GM18907 (cell line): Measurements from ENCODE around the gene CNNM4.

Experiments
- ATAC-seq: cut with Tn5 transposase; IDR thresholded peaks from one replicate; pipeline ENCODE4 v1.9.1; 2021; ENCODE audit warnings: mild to moderate bottlenecking, moderate library complexity; ENCODE audit not compliant: unreplicated experiment

CNNM4 gene

DNA sequence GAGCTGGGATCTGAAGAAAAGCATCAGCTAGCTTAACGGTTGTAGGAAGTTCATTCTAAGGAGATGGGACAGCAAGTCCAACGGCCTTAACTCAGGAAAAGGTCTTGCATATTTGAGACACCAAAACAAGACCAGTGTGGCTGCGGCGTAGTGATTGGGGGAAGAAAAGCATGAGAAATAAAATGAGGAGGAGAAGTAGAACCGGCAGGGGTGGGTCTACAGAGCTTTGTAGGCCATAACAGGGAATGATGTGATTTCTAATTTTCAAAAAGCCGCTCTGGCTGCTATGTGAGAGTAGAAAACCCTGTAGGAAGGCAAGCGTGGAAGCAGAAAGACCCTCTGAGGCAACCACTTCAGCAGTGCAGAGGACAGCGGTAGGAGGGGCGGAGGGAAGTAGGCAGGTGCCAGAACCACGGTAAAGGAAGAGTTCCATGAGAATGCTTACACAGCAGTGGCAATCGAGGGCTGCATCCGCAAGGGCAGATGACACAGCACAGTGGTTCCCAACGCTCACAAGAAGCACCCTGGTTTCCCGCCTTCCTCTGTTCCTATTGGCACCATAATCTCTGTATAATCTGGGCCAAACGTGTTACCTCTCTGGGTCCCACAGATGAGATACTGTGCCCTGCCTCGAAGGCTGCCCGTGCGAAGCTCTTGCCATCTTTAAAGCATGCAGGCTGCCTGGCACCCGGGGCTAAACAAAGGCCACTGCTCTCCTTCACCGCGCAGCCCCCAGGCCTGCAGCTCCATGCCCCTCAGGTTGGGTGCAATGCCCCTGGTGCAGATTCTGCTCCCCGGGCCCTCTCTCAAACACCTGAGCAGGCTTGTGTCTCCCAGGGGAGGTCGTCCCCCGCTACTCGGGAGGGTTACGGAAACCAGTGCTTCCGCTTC is 96.3 kb downstream of the CNNM4 start:
- ATAC-seq: no peak

- ATAC-seq: peak; percentile 89
Observed at GRCh38 chr2:96857667-96858372, 97.1 kb downstream of the CNNM4 start, which contains the start of gene ANKRD39. ANKRD39 (minus strand) TSS chr2:96858016; CDS start chr2:96857987, 29 bp downstream.

GRCh38 chr2:96859099-96859649 is 98.5 kb downstream of the CNNM4 start:
- ATAC-seq: no peak

DNA sequence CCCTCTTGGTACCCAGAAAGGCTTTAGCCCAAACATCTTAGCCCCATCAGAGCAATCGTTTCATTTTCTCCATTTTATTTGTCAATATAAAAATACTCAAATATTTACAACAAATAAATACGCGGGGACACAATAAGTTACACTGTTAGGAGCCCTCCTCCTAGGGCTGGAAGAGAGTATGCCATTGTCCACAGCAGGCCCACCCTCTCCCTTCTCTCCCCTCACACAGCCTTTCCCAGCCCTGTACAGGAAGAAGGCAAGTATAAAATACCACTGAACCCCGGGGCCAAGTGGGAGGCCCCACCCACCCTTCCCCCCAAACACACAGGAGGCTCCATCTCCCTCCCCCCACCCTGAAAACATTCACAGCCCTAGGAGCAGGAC is 99.0 kb downstream of the CNNM4 start:
- ATAC-seq: no peak

- ATAC-seq: no peak
Observed at GRCh38 chr2:96860065-96861029, 99.6 kb downstream of the CNNM4 start.

DNA sequence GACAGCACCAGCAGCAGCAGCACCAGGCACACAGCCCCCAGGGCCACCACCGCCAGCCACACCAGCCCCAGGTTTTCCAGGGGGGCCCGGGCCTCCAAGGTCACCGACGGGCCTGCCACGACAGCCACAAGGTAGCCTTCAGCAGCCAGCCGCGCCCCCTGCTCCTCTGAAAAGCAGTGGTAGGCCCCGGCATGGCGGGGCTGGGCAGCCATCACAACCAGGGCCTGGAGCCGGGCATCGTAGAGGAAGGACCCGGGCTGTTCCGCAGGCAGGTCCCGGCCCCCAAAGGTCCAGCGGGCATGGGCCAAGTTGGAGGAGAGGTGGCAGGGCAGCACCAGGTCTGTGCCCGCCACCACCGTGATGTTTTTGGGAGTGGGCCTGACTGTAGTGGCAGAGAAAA is 100.4 kb downstream of the CNNM4 start:
- no peak for ATAC-seq
